Right lobe of liver (tissue), 6 donors: Measurements from ENCODE around the gene CSN1S1. TPM values are rescaled to one million over a fixed set of nuclear protein-coding genes. Genes with fewer than 3 reads are reported as not detected.

Experiments used
- ATAC-seq, 4 donors: fragments of 200-7000 bp; cut with Tn5 transposase; one replicate each; pipeline ENCODE4 v1.9.1; 2020; ENCODE audit warnings: mild to moderate bottlenecking in 4 of 4, moderate library complexity in 4 of 4
- DNase-seq, 3 donors: peaks; one replicate each; pipeline ENCODE4 v3.0.0-alpha.2; 2020
- H3K27ac ChIP-seq, 3 donors: fragments of 200-600 bp; one replicate each; pipeline ENCODE4 v1.8.0; 2022
- H3K27me3 ChIP-seq, 2 donors: fragments of 200-600 bp; one replicate each; pipeline ENCODE4 v1.8.0; 2022
- H3K36me3 ChIP-seq, 4 donors: fragments of 200-600 bp; sonication (generic) in 1 of 4; one replicate each; pipeline versions ENCODE4 v1.5.1 to v1.8.0; 2017 to 2022; ENCODE audit warnings: control low read depth in 1 of 4
- H3K4me1 ChIP-seq, 4 donors: fragments of 200-600 bp; sonication (generic) in 1 of 4; one replicate each; pipeline versions ENCODE4 v1.5.1 to v1.8.0; 2017 to 2022; ENCODE audit warnings: control low read depth in 1 of 4
- H3K4me3 ChIP-seq, 3 donors: fragments of 200-600 bp; one replicate each; pipeline ENCODE4 v1.8.0; 2022
- H3K9me3 ChIP-seq, 4 donors: fragments of 200-600 bp; sonication (generic) in 1 of 4; one replicate each; pipeline versions ENCODE4 v1.5.1 to v1.8.0; 2017 to 2022; ENCODE audit warnings: control low read depth in 1 of 4
- CTCF ChIP-seq, 4 donors: fragments of 200-600 bp in 3 of 4; fragments of 450-650 bp in 1 of 4; IDR thresholded peaks; one replicate each; pipeline versions ENCODE4 v1.5.1 to v1.8.0; 2016 to 2022; ENCODE audit warnings: antibody characterized with exemption in 4 of 4, mild to moderate bottlenecking in 2 of 4
- POLR2A ChIP-seq: fragments of 450-650 bp; IDR thresholded peaks from one replicate; pipeline ENCODE4 v1.6.1; 2017; ENCODE audit warnings: antibody characterized with exemption, mild to moderate bottlenecking
- WGBS: methylation state at CpG from one replicate; pipeline ENCODE4 v1.1.6; 2018; ENCODE audit warnings: low coverage, low lambda C conversion rate; ENCODE audit not compliant: insufficient coverage; ENCODE audit errors: missing lambda C conversion rate; 5-methylcytosine and 5-hydroxymethylcytosine counted together
- intact Hi-C, 2 donors: fragments of 100-400 bp; cut with DNase I; formaldehyde crosslinking; loops; one replicate each; pipeline versions ENCODE4 v1.11.2 to v1.14.1; 2022
- total RNA-seq, 6 experiments: library from RNA; depleted of rRNA in 2 of 6; stranded (reverse); fragments of >200 nt in 2 of 6; fragmentation: NEBNext Ultra II Directional in 3 of 6; extraction: Animal tissue kit (Norgen Biotek cat#: 25700) in 3 of 6; gene quantifications; one replicate each; pipeline versions ENCODE4 v1.1.0 to v1.2.4, GENCODE V29; 2016 to 2023
- donor health status: DM: no; HTN: yes; CAD: no.
- donor health status: DM: no; HTN: no; CAD: no.
- donor health status: DM: no; HTN: no; CAD: no.
- donor health status: DM: no; HTN: yes; CAD: no.
- donor health status: DM: no; HTN: yes; CAD: no.

Gene CSN1S1
- total RNA-seq, 6 experiments from 2014 or later, result not detected

GRCh38 chr4:69995526-69996016, 64.7 kb downstream of the CSN1S1 start, which contains the start of gene STATH:
TSS of gene STATH (plus strand) at chr4:69995966. CDS start at chr4:69998438, 2,472 bp downstream.
- no peak for DNase-seq
- no peak within 1 kb of the TSS for H3K4me3 ChIP-seq
- no peaks in the 10 kb centered on the region for H3K9me3 ChIP-seq
- no peaks in the 10 kb centered on the region for H3K4me1 ChIP-seq
- H3K36me3 ChIP-seq, result no peaks in the 10 kb centered on the region
- H3K27me3 ChIP-seq, result no peaks in the 10 kb centered on the region
- WGBS, result 59% methylated on average over 3 of the region's 3 CpGs
- TF ChIP-seq CTCF (IDR thresholded peaks at IDR 0.05), result no peak
- TF ChIP-seq POLR2A, result no peak
- no peak for ATAC-seq
- intact Hi-C loops, result no loop called here
- H3K27ac ChIP-seq, result no peak within 1 kb of the TSS

Other genes starting within 250 kb of the CSN1S1 start
- 10 to 100 TPM in 5 of 6 experiments, 1 to 10 TPM in 1; 10.0 to 66.3 (median 31.4) TPM for gene SULT1B1, start 170.4 kb upstream of the CSN1S1 start, total RNA-seq
- 10 to 100 TPM in 2 of 6 experiments, 1 to 10 TPM in 4; 5.1 to 22.3 (median 6.6) TPM for gene SULT1E1, start 70.9 kb upstream of the CSN1S1 start, total RNA-seq
- not detected for gene CSN2, start 34.7 kb downstream of the CSN1S1 start, total RNA-seq
- not detected for gene STATH, start 64.9 kb downstream of the CSN1S1 start, total RNA-seq
- not detected for gene HTN3, start 97.4 kb downstream of the CSN1S1 start, total RNA-seq
- not detected for gene HTN1, start 119.4 kb downstream of the CSN1S1 start, total RNA-seq
- not detected for gene PRR27, start 223.2 kb downstream of the CSN1S1 start, total RNA-seq